Head of caudate nucleus (tissue), 42 donors: ENCODE data around the gene TNF.

Experiments used
- DNase-seq, 42 donors: peaks; one replicate each; pipeline versions ENCODE4 v3.0.0 to v3.0.0-alpha.2; 2020 to 2021; ENCODE audit warnings: mixed read lengths in 7 of 42
- intact Hi-C: fragments of 100-400 bp; cut with DNase I; formaldehyde crosslinking; loops from one replicate; pipeline ENCODE4 v1.15.0; 2022

TNF gene

GRCh38 chr6:31575335-31575901 lies at the start of gene TNF:
Gene TNF (plus strand): TSS chr6:31575565. CDS start chr6:31575742, 177 bp downstream.
- intact Hi-C loops, result no loop called here
- DNase-seq, result peak in 30 of 42 donors; percentile 12 to 67 (median 38)

- no peak for DNase-seq
- intact Hi-C loops, result no loop called here
Observed at GRCh38 chr6:31525932-31526591, 49.3 kb upstream of the TNF start.

GRCh38 chr6:31528307-31528777 lies 47.0 kb upstream of the TNF start:
- DNase-seq, result no peak

DNA sequence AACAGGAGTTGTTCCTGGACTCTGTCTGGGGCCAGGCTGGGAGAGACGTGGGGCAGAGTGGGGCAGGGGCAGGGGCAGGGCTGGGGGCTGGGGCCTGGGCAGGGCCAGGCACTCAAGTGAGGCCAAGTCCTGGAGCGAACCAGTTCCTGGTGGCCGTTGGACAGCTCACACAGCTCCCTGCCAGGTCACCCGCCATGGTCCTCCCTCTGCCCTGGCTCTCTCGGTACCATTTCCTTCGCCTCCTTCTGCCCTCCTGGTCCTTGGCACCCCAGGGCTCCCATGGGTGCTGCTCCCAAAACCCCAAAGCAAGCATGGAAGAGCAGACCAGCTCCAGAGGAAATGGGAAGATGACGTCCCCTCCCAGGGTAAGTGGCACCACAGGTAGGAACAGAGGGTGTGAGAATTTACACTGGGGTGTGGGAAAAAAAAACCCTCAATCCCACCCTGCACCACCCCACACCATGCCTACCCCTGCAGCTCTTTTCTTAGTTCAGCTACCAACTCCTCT lies 46.5 kb upstream of the TNF start, which contains the start of gene MCCD1:
Gene MCCD1 (plus strand): TSS at position 142 of the 508 bp plus-strand sequence. CDS start 53 bp downstream, at position 195.
- no peak for DNase-seq
- intact Hi-C loops, result no loop called here

More at GRCh38 chr6:31528307-31528777, 47.0 kb upstream of the TNF start:
- intact Hi-C loops, result no loop called here

- intact Hi-C loops, result no loop called here
- no peak for DNase-seq
Observed at GRCh38 chr6:31529329-31530150, 45.8 kb upstream of the TNF start.

DNA sequence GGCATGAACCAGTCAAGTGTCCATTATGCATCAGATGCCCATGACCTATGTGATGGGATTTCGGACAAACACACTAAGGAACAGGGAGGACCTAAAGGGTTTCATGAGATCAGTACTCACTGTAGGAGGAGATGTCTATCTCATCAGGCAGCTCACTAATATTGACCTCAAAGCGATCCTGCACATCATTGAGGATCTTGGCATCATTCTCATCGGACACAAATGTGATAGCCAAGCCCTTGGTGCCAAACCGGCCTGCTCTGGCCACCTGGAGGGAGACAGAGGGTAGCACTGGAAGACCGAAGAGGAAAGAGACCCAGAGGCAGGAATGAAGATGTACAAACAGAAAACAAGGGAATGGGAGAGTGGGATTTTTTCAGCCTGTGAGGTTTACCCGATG lies 44.7 kb upstream of the TNF start:
- intact Hi-C loops, result no loop called here

DNA sequence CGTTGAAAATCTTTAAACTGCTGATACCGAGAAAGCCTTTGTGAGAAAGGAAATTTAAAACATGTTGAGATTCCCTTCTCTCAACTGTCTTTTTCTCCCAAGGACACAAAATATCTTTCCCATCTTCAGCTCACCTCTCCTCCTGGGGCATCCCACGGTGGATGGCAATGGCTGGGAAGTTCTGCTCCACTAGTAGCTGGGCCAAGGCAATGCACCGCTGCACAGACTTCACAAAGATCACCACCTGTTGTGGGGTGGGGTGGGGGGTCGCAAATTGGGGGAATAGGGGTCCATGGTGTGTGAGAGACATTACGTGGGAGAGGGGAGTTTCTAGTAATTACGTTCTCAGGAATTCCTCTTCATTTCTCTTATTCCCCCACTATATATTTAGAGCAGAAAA lies 44.2 kb upstream of the TNF start:
- no peak for DNase-seq
- intact Hi-C loops, result no loop called here

More for the DNA sequence above, 44.7 kb upstream of the TNF start:
- no peak for DNase-seq

DNA sequence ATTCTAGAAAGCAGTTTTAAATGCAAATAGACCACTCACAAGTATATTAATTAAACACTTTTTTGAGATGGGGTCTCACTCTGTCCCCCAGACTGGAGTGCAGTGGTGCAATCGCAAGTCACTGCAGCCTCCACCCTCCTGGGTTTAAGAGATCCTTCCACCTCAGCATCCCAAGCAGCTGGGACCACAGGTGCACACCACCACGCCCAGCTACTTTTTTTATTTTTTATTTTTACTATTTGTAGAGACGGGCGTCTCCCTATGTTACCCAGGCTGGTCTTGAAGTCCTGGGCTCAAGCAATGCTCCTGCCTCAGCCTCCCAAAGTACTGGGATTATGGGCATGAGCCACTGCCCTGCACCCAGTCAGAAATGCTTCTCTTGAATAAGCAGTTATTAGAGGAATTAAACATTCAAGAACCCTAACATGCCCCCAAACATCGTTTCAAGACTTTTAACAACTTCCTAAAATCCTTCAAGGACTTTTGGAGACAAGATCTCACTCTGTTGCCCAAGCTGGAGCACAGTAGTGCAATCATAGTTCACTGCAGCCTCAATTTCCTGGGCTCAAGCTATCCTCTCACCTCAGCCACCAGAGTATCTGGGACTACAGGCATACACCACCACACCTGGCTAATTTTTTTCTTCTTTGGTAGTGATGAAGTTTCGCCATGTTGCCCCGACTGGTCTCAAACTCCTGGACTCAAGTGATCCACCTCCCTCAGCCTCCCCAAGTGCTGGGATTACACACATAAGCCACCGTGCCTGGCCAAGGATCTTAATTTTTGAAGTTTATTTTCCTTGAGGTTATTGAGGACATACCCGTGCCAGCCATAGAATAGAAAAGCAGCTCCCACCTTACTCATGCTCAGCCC lies 43.4 kb upstream of the TNF start:
- no peak for DNase-seq
- intact Hi-C loops, result no loop called here

GRCh38 chr6:31532644-31533454 lies 42.5 kb upstream of the TNF start:
- intact Hi-C loops, result no loop called here
- no peak for DNase-seq

- no peak for DNase-seq
- intact Hi-C loops, result no loop called here
Observed at GRCh38 chr6:31533455-31533841, 41.9 kb upstream of the TNF start.

GRCh38 chr6:31534011-31534410 lies 41.4 kb upstream of the TNF start:
- intact Hi-C loops, result no loop called here

DNA sequence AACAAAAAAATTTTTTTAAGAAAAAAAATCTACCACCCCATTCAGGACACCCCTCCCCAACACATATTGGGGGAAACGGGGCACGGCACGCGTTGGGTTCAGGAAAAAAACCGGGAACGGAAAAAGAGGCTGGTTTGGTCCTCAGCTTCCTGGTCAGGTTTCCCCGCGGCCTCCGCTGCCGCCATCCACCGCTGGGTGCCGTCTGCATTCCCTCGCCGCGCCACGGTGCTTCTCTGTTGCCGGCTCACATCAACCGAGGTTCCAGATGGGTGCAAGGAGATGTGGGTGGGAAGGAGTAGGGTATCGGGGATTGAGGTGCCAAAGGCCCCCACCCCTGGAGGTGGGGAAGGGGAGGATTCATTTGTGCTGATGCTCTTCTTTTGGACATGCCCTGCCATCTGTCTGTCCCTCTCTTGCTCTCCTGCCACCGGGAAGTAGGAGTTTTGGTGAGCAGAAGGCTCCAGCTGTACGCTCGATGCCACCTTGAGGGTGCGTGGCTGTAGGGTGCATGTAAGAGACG lies 40.8 kb upstream of the TNF start:
- intact Hi-C loops, result no loop called here
- DNase-seq, result no peak

More at GRCh38 chr6:31534011-31534410, 41.4 kb upstream of the TNF start:
- no peak for DNase-seq

- intact Hi-C loops, result no loop called here
- DNase-seq, result no peak
Observed at GRCh38 chr6:31535538-31536324, 39.6 kb upstream of the TNF start.

- intact Hi-C loops, result no loop called here
- DNase-seq, result peak in 30 of 42 donors; percentile 23 to 78 (median 56)
Observed at GRCh38 chr6:31538805-31539400, 36.5 kb upstream of the TNF start.

DNA sequence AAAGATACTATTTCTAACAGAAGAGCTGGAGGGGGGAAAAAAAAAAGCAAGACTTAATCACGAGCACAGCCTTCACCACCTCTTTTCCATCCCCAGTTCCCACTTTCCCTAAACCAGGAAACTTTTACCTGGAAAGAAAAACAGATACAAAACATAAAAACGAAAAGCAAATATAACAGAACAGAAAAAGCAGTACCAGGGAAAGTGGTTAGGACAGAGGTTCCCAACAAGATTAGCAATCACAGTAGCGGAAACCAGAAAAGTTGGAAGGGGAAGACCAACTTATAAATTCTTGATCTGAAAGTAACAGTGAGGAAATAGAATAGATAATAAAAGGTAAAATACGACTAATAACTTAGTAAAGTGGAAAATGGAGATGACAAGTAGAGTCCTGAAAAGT lies 34.7 kb upstream of the TNF start:
- intact Hi-C loops, result loop anchor here (5.0 kb wide), 2 partner anchors 48 to 82 kb away; partner anchors contain the start of gene PRRC2A

DNA sequence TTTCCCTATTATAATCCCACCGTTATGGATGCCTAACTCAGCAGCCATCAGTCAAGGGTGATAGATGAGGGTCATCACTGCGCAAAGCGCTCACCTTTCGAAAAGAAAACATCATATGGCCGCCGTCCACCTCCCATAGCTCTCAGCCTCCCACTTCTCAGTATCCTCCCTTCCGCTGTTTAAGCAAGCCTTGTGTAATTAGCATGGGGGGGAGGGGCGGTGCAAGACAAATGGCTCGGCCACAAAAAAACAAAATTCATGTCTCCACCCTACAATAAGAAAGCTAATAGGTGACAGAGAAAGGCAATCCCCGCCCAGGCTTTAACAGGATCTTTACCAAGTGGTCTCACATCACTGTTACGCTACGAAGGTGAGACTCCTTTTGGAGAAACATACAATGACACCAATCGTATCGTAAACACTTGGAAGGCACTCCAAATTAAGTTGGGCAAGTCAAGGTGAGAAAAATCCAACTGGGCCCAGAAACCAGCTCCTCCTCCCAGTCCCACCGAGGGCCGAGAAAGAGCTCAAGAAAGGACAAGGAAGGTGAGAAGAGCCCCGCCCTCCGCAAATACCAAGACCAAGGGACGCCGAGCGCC lies 34.2 kb upstream of the TNF start:
- peak in 13 of 42 donors; percentile 17 to 54 (median 30) for DNase-seq
- intact Hi-C loops, result loop anchor here (5.0 kb wide), 2 partner anchors 49 to 81 kb away; partner anchors contain the start of gene PRRC2A

More for the DNA sequence above, 34.7 kb upstream of the TNF start:
- no peak for DNase-seq
